H1 (cell line): ENCODE data around the gene TTL. TPM values are rescaled to one million over a fixed set of nuclear protein-coding genes. Genes with fewer than 3 reads are reported as not detected.

Source experiments
- CTCF ChIA-PET: fragments of 300-600 bp; sonication (Branson Sonifier 250); formaldehyde crosslinking; loops from one replicate; lab custom pipeline; 2021; ENCODE audit not compliant: partially characterized antibody; lab: Charles Lee
- POLR2A ChIA-PET: fragments of 300-600 bp; sonication (Branson Sonifier 250); formaldehyde crosslinking; loops from one replicate; lab custom pipeline; 2021; ENCODE audit warnings: inconsistent platforms; ENCODE audit not compliant: partially characterized antibody; lab: Charles Lee
- DNase-seq, 2 experiments: peaks; one replicate each; pipeline versions ENCODE4 v3.0.0 to v3.0.0-alpha.2; 2010 to 2022; ENCODE audit warnings: low spot score in 2 of 2, low read depth in 1 of 2, mixed read lengths in 1 of 2
- FAIRE-seq: peaks from 2 replicates; lab custom pipeline; 2011; peaks lifted over from hg19 to GRCh38; lab: Jason Lieb, UNC
- H2AFZ ChIP-seq: 2 replicates; pipeline ENCODE4 v1.8.1; 2012; ENCODE audit warnings: low read length, inconsistent platforms
- H2AK5ac ChIP-seq: 2 replicates; pipeline ENCODE4 v1.6.1; 2013; ENCODE audit warnings: low read depth, low read length
- H2BK120ac ChIP-seq: replicated peaks from 2 replicates; pipeline ENCODE3; 2013; ENCODE audit warnings: low read depth, low read length, inconsistent platforms
- H2BK12ac ChIP-seq: 2 replicates; pipeline ENCODE4 v1.6.1; 2013; ENCODE audit warnings: low read depth, low read length
- H2BK15ac ChIP-seq: 2 replicates; pipeline ENCODE4 v1.6.1; 2013; ENCODE audit warnings: low read length
- H2BK20ac ChIP-seq: 2 replicates; pipeline ENCODE4 v1.6.1; 2013; ENCODE audit warnings: low read length
- H2BK5ac ChIP-seq: 2 replicates; pipeline ENCODE4 v1.6.1; 2013; ENCODE audit warnings: low read depth, low read length
- H3K14ac ChIP-seq: 2 replicates; pipeline ENCODE4 v1.6.1; 2013; ENCODE audit warnings: inconsistent platforms; ENCODE audit not compliant: insufficient read length
- H3K18ac ChIP-seq: 2 replicates; pipeline ENCODE4 v1.6.1; 2013; ENCODE audit warnings: low read length; ENCODE audit errors: extremely low read depth
- H3K23ac ChIP-seq: 2 replicates; pipeline ENCODE4 v1.6.1; 2013; ENCODE audit warnings: inconsistent platforms; ENCODE audit not compliant: insufficient read length
- H3K23me2 ChIP-seq: 2 replicates; pipeline ENCODE4 v1.6.1; 2013; ENCODE audit warnings: low read depth, low read length
- H3K27ac ChIP-seq: 2 replicates; pipeline ENCODE4 v1.6.1; 2011; ENCODE audit warnings: low read depth, low read length, inconsistent platforms
- H3K27me3 ChIP-seq, 4 experiments: replicated peaks in 1 of 4; 1 replicate in 1 of 4; 2 replicates in 3 of 4; pipeline versions ENCODE4 v1.6.1 to v1.8.1; 2011 to 2013; ENCODE audit warnings: low read length in 3 of 4, mild to moderate bottlenecking in 3 of 4, inconsistent platforms in 2 of 4, mixed read lengths in 2 of 4, moderate library complexity in 1 of 4; ENCODE audit not compliant: control insufficient read depth in 3 of 4, insufficient read depth in 3 of 4; ENCODE audit errors: extremely low read depth in 1 of 4
- H3K36me3 ChIP-seq, 4 experiments: 2 replicates each; pipeline versions ENCODE4 v1.6.1 to v1.8.1; 2011 to 2013; ENCODE audit warnings: mild to moderate bottlenecking in 4 of 4, low read length in 3 of 4, moderate library complexity in 2 of 4, control low read depth in 1 of 4, inconsistent platforms in 1 of 4; ENCODE audit not compliant: insufficient read depth in 4 of 4, control insufficient read depth in 2 of 4
- H3K4ac ChIP-seq: replicated peaks from 2 replicates; pipeline ENCODE3; 2013; ENCODE audit warnings: low read length, low read depth, mixed read lengths, inconsistent platforms; ENCODE audit not compliant: insufficient read length
- H3K4me1 ChIP-seq, 4 experiments: replicated peaks in 1 of 4; 1 replicate in 1 of 4; 2 replicates in 3 of 4; pipeline versions ENCODE4 v1.6.1 to v1.8.1; 2011 to 2013; ENCODE audit warnings: low read length in 3 of 4, inconsistent platforms in 2 of 4, mixed read lengths in 1 of 4; ENCODE audit not compliant: insufficient read depth in 4 of 4, control insufficient read depth in 3 of 4
- H3K4me2 ChIP-seq, 2 experiments: 2 replicates each; pipeline versions ENCODE4 v1.6.1 to v1.8.1; 2011 to 2013; ENCODE audit warnings: low read depth in 2 of 2, low read length in 2 of 2, control low read depth in 1 of 2, inconsistent platforms in 1 of 2, mild to moderate bottlenecking in 1 of 2; ENCODE audit not compliant: insufficient read depth in 1 of 2
- H3K4me3 ChIP-seq, 4 experiments: fragments of 200-600, 300-600 bp in 1 of 4; sonication (generic), shearing (Covaris generic), sonication (Bioruptor Twin) in 1 of 4; 2 replicates each; pipeline versions ENCODE4 v1.5.1 to v1.8.1; 2011 to 2016; ENCODE audit warnings: low read length in 4 of 4, low read depth in 3 of 4, control low read depth in 2 of 4, inconsistent platforms in 2 of 4, mild to moderate bottlenecking in 2 of 4, mixed read lengths in 1 of 4, moderate library complexity in 1 of 4; ENCODE audit not compliant: insufficient read depth in 2 of 4; ENCODE audit errors: extremely low read depth in 1 of 4
- H3K56ac ChIP-seq: replicated peaks from 2 replicates; pipeline ENCODE3; 2013; ENCODE audit warnings: low read depth, mild to moderate bottlenecking, mixed read lengths, low read length, inconsistent platforms; ENCODE audit not compliant: insufficient read length
- H3K79me1 ChIP-seq: 2 replicates; pipeline ENCODE4 v1.6.1; 2013; ENCODE audit warnings: low read depth, low read length, control low read depth
- H3K79me2 ChIP-seq, 2 experiments: 2 replicates each; pipeline versions ENCODE4 v1.6.1 to v1.8.1; 2012 to 2013; ENCODE audit warnings: low read length in 2 of 2, mild to moderate bottlenecking in 2 of 2, inconsistent platforms in 1 of 2; ENCODE audit not compliant: insufficient read depth in 2 of 2, control insufficient read depth in 1 of 2
- H3K9ac ChIP-seq, 4 experiments: replicated peaks in 1 of 4; 1 replicate in 1 of 4; 2 replicates in 3 of 4; pipeline versions ENCODE4 v1.6.1 to v1.8.1; 2011 to 2013; ENCODE audit warnings: low read depth in 3 of 4, low read length in 3 of 4, control low read depth in 2 of 4, mild to moderate bottlenecking in 2 of 4, moderate library complexity in 2 of 4, inconsistent platforms in 1 of 4; ENCODE audit errors: extremely low read depth in 1 of 4
- H3K9me3 ChIP-seq, 2 experiments: 2 replicates each; pipeline versions ENCODE4 v1.6.1 to v1.8.1; 2012 to 2013; ENCODE audit warnings: mild to moderate bottlenecking in 2 of 2, moderate library complexity in 2 of 2, control low read depth in 1 of 2, inconsistent platforms in 1 of 2, low read depth in 1 of 2, low read length in 1 of 2, mixed read lengths in 1 of 2; ENCODE audit not compliant: insufficient read depth in 2 of 2
- H4K20me1 ChIP-seq, 2 experiments: replicated peaks in 1 of 2; 2 replicates each; pipeline versions ENCODE3 to v1.8.1; 2011 to 2013; ENCODE audit warnings: inconsistent platforms in 2 of 2, low read length in 2 of 2, mild to moderate bottlenecking in 1 of 2; ENCODE audit not compliant: insufficient read depth in 2 of 2, control insufficient read depth in 1 of 2
- H4K5ac ChIP-seq: 2 replicates; pipeline ENCODE4 v1.6.1; 2013; ENCODE audit warnings: low read length, low read depth, mixed read lengths, inconsistent platforms; ENCODE audit not compliant: insufficient read length
- H4K8ac ChIP-seq: 2 replicates; pipeline ENCODE4 v1.8.0; 2013; ENCODE audit warnings: mild to moderate bottlenecking, moderate library complexity, low read length, inconsistent platforms; ENCODE audit not compliant: insufficient read depth; ENCODE audit errors: extremely low read depth
- H4K91ac ChIP-seq: replicated peaks from 2 replicates; pipeline ENCODE3; 2013; ENCODE audit warnings: low read length, mixed read lengths, inconsistent platforms; ENCODE audit not compliant: insufficient read length
- CHD2 ChIP-seq: IDR thresholded peaks from 2 replicates; pipeline ENCODE4 v1.6.1; 2012; ENCODE audit warnings: low read length, improper control_type of control experiment
- CTBP2 ChIP-seq: IDR thresholded peaks from 2 replicates; pipeline ENCODE4 v1.7.0; 2011; ENCODE audit warnings: borderline replicate concordance, mild to moderate bottlenecking, moderate library complexity, mixed read lengths, low read length; ENCODE audit not compliant: insufficient read depth, insufficient read length
- EGR1 ChIP-seq: IDR thresholded peaks from 2 replicates; pipeline ENCODE4 v1.6.1; 2011; ENCODE audit warnings: low read depth, low read length, borderline replicate concordance
- EZH2 ChIP-seq: fragments of 200-600 bp; sonication (generic); IDR thresholded peaks from 2 replicates; pipeline ENCODE4 v1.7.1; 2012; ENCODE audit warnings: low read depth, mild to moderate bottlenecking, moderate library complexity, low read length, inconsistent platforms; ENCODE audit not compliant: severe bottlenecking
- FOSL1 ChIP-seq: IDR thresholded peaks from 2 replicates; pipeline ENCODE4 v1.6.1; 2011; ENCODE audit warnings: mild to moderate bottlenecking, low read depth, low read length, moderate library complexity; ENCODE audit not compliant: insufficient read depth
- JUN ChIP-seq: IDR thresholded peaks from 2 replicates; pipeline ENCODE4 v1.6.1; 2011; ENCODE audit warnings: low read depth, mild to moderate bottlenecking, improper control_type of control experiment, low read length
- POU5F1 ChIP-seq: IDR thresholded peaks from 2 replicates; pipeline ENCODE4 v1.6.1; 2011; ENCODE audit warnings: low read depth, mild to moderate bottlenecking, low read length, moderate library complexity
- RAD21 ChIP-seq, 2 experiments: IDR thresholded peaks in 1 of 2; conservative IDR thresholded peaks in 1 of 2; 2 replicates each; pipeline ENCODE4 v1.6.1; 2011; ENCODE audit warnings: low read depth in 2 of 2, low read length in 2 of 2, improper control_type of control experiment in 1 of 2, inconsistent platforms in 1 of 2, mild to moderate bottlenecking in 1 of 2, moderate library complexity in 1 of 2
- RBBP5 ChIP-seq: IDR thresholded peaks from 2 replicates; pipeline ENCODE4 v1.7.1; 2012; ENCODE audit warnings: low read depth, mild to moderate bottlenecking, inconsistent platforms, low read length, moderate library complexity, borderline replicate concordance
- RNF2 ChIP-seq: fragments of 200-900, 300-1000 bp; sonication (generic); IDR thresholded peaks from 2 replicates; pipeline ENCODE4 v1.7.1; 2016; ENCODE audit warnings: borderline replicate concordance, low read depth, mild to moderate bottlenecking, antibody characterized with exemption, low read length; ENCODE audit not compliant: poor library complexity, severe bottlenecking; ENCODE audit errors: missing control alignments
- TAF7 ChIP-seq: optimal IDR thresholded peaks from 2 replicates; pipeline ENCODE3; 2011; ENCODE audit warnings: low read depth, mild to moderate bottlenecking, inconsistent platforms, low read length, moderate library complexity, borderline replicate concordance
- TCF12 ChIP-seq: IDR thresholded peaks from 2 replicates; pipeline ENCODE4 v1.6.1; 2011; ENCODE audit warnings: low read depth, mild to moderate bottlenecking, low read length
- WGBS, 2 experiments: shearing (Covaris generic) in 1 of 2; methylation state at CpG; one replicate each; pipeline versions ENCODE4 v1.1.6 to v1.1.7; 2013 to 2015; ENCODE audit warnings: low lambda C conversion rate in 2 of 2, mixed read lengths in 2 of 2, inconsistent platforms in 1 of 2, low coverage in 1 of 2, missing lambda C conversion rate in 1 of 2; ENCODE audit not compliant: insufficient replicate concordance in 2 of 2, insufficient coverage in 1 of 2, insufficient read length in 1 of 2; ENCODE audit errors: extremely low coverage in 1 of 2, missing lambda C conversion rate in 1 of 2; 5-methylcytosine and 5-hydroxymethylcytosine counted together
- polyA plus RNA-seq, 7 experiments: library from polyadenylated mRNA; depleted of rRNA in 3 of 7; stranded (reverse) in 5 of 7; unstranded in 2 of 7; fragments of >200 nt in 5 of 7; fragments of 200-250 nt in 2 of 7; gene quantifications; 1 replicate in 5 of 7; 2 replicates in 1 of 7; 4 replicates in 1 of 7; pipeline versions ENCODE4 v1.2.1 to v1.2.3, GENCODE V29; 2011 to 2013; ENCODE audit warnings: missing spikeins in 2 of 7, mixed read lengths in 2 of 7
- total RNA-seq: library from RNA; stranded (reverse); fragmentation: NEBNext Ultra II Directional; extraction: Animal tissue kit (Norgen Biotek cat#: 25700); gene quantifications from 2 replicates; pipeline ENCODE4 v1.2.1, GENCODE V29; 2021
- TF ChIP-seq, protein P1 (sequence below): IDR thresholded peaks from 2 replicates; pipeline ENCODE4 v1.6.1; 2012; ENCODE audit warnings: inconsistent platforms

Gene TTL
- total and polyA plus RNA-seq, 2 of the 8 experiments (the other 6 are each of a cell fraction or from before 2014, with no cell fraction given), result 17.5 to 57.1 TPM

DNA sequence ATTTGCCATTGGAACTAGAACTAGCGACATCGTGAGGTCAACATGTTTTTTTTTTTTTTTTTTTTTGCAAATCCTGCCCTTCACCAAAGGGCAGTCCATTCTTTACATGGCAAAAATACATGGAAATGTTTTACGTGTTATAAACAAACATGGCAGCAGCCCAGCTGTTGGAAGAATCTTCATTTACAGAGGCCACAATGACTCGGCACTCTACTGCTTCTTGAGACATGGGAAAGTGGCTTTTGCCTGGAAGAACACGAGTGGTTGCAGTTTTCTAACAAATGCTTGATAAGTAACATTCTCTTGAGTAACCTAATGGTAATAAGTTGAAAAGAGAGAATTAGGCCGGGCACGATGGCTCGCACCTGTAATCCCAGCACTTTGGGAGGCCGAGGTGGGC lies 37.5 kb downstream of the TTL start:
- H2BK20ac ChIP-seq, result no peak overlapping the region
- no peak overlapping the region for H3K27ac ChIP-seq
- H3K14ac ChIP-seq, result no peak overlapping the region
- ChIA-PET POLR2A (no interaction called here), CTCF (interaction anchor here (1.2 to 1.5 kb wide), 2 partner anchors 9 to 159 kb away, joined by 3 to 4 read pairs; no protein-coding TSS in a partner anchor)
- no peak overlapping the region for H3K4me3 ChIP-seq
- H3K9ac ChIP-seq, result no peak overlapping the region
- FAIRE-seq, result no peak
- H2BK5ac ChIP-seq, result no peak overlapping the region
- H3K4me1 ChIP-seq, result no peaks in the 10 kb centered on the region
- H3K4ac ChIP-seq, result no peak overlapping the region
- H2BK12ac ChIP-seq, result no peak overlapping the region
- H3K79me2 ChIP-seq, result no peaks in the 10 kb centered on the region
- H4K8ac ChIP-seq, result no peak overlapping the region
- no peak overlapping the region for H4K5ac ChIP-seq
- H4K91ac ChIP-seq, result no peak overlapping the region
- H2BK15ac ChIP-seq, result no peak overlapping the region
- H2AFZ ChIP-seq, result no peak overlapping the region
- WGBS, 2 experiments, result 91% methylated on average over 9 of the region's 9 CpGs; no CpG with 5 or more reads in 1 of the 2 experiments
- no peaks in the 10 kb centered on the region for H3K27me3 ChIP-seq
- no peak overlapping the region for H3K23ac ChIP-seq
- DNase-seq, result no peak
- no peaks in the 10 kb centered on the region for H3K79me1 ChIP-seq
- H4K20me1 ChIP-seq, result peaks cover 0 to 4% of the 10 kb centered on the region in 2 experiments
- H3K9me3 ChIP-seq, result no peaks in the 10 kb centered on the region
- no peak overlapping the region for H2AK5ac ChIP-seq
- no peaks in the 10 kb centered on the region for H3K23me2 ChIP-seq
- no peak overlapping the region for H3K4me2 ChIP-seq
- no peak overlapping the region for H3K56ac ChIP-seq
- no peak overlapping the region for H3K18ac ChIP-seq
- H2BK120ac ChIP-seq, result no peak overlapping the region
- peaks cover 3 to 23% (median 10%) of the 10 kb centered on the region in 4 experiments; a peak in 7 of 8 replicates for H3K36me3 ChIP-seq
- TF ChIP-seq CTBP2 (no peak), EGR1 (no peak), RBBP5 (no peak), TAF7 (no peak), FOSL1 (no peak), JUN (no peak), CHD2 (no peak), RNF2 (no peak), POU5F1 (no peak), RAD21 (IDR thresholded peaks at IDR 0.05 in 1 of 2, conservative IDR thresholded peaks at IDR 0.05 in 1 of 2; ENCODE audit: low read depth in 2 of 2, low read length in 2 of 2) (no peak), EZH2 (no peak), TCF12 (no peak)
- TF ChIP-seq, protein P1, sequence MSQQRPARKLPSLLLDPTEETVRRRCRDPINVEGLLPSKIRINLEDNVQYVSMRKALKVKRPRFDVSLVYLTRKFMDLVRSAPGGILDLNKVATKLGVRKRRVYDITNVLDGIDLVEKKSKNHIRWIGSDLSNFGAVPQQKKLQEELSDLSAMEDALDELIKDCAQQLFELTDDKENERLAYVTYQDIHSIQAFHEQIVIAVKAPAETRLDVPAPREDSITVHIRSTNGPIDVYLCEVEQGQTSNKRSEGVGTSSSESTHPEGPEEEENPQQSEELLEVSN, result no peak
